Activated B cell treated with CpG ODN at 0.5 μM for 24 hours (primary cell): ENCODE measurements around the gene SLC35G1. TPM values are rescaled to one million over a fixed set of nuclear protein-coding genes. Genes with fewer than 3 reads are reported as not detected.

Experiments
- ATAC-seq: fragments of 200-7000 bp; cut with Tn5 transposase; one replicate; pipeline ENCODE4 v1.10.0; 2021; ENCODE audit warnings: low read depth, mild to moderate bottlenecking, moderate library complexity
- CTCF ChIA-PET: fragments of 350-600 bp; sonication (Branson Sonifier 250); formaldehyde crosslinking; loops from one replicate; lab custom pipeline; 2021; ENCODE audit warnings: antibody characterized with exemption; lab: Charles Lee
- POLR2A ChIA-PET: fragments of 350-600 bp; sonication (Branson Sonifier 250); formaldehyde crosslinking; loops from one replicate; lab custom pipeline; 2021; ENCODE audit warnings: antibody characterized with exemption; lab: Charles Lee
- DNase-seq: peaks from one replicate; pipeline ENCODE4 v3.0.0; 2022
- H3K27ac Mint-ChIP-seq: one replicate; pipeline ENCODE4 v1.8.0; 2020; ENCODE audit warnings: mixed read lengths
- H3K27me3 Mint-ChIP-seq: one replicate; pipeline ENCODE4 v1.8.0; 2021; ENCODE audit warnings: mixed read lengths
- H3K36me3 Mint-ChIP-seq: one replicate; pipeline ENCODE4 v1.8.0; 2021; ENCODE audit warnings: low read depth, mixed read lengths
- H3K4me1 Mint-ChIP-seq: one replicate; pipeline ENCODE4 v1.8.0; 2021; ENCODE audit warnings: mixed read lengths
- H3K4me3 Mint-ChIP-seq: one replicate; pipeline ENCODE4 v1.8.0; 2020; ENCODE audit warnings: mild to moderate bottlenecking, mixed read lengths
- H3K9me3 Mint-ChIP-seq: one replicate; pipeline ENCODE4 v1.8.0; 2020; ENCODE audit warnings: mixed read lengths
- CTCF ChIP-seq: fragments of 200-600 bp; IDR thresholded peaks from one replicate; pipeline ENCODE4 v1.8.0; 2022; ENCODE audit warnings: antibody characterized with exemption, mild to moderate bottlenecking
- intact Hi-C: fragments of 100-400 bp; cut with micrococcal nuclease; formaldehyde crosslinking; loops from one replicate; pipeline ENCODE4 v1.15.1; 2024
- total RNA-seq: library from RNA; stranded (reverse); gene quantifications from 2 replicates; pipeline ENCODE4 v1.2.3, GENCODE V29; 2022

Gene SLC35G1
- total RNA-seq, 1 donor from 2014 or later, result 2.1 TPM

GRCh38 chr10:93861825-93862224, 32.0 kb upstream of the SLC35G1 start:
- DNase-seq, result no peak
- POLR2A ChIA-PET, result no interaction called here
- Mint-ChIP-seq H3K36me3 (no peaks in the 10 kb centered on the region), H3K4me1 (no peaks in the 10 kb centered on the region), H3K27ac (no peak overlapping the region), H3K27me3 (peaks cover 11% of the 10 kb centered on the region), H3K4me3 (no peak overlapping the region), H3K9me3 (no peaks in the 10 kb centered on the region)
- CTCF ChIA-PET, result interaction anchor here (0.9 kb wide), 1 partner anchor 307 kb away, joined by 3 read pairs; no protein-coding TSS in a partner anchor
- TF ChIP-seq CTCF, result no peak
- intact Hi-C loops, result no loop called here
- ATAC-seq, result no peak

- intact Hi-C loops, result no loop called here
- ChIA-PET CTCF (no interaction called here), POLR2A (no interaction called here)
- H3K27me3 Mint-ChIP-seq, result peaks cover 21% of the 10 kb centered on the region
- H3K9me3 Mint-ChIP-seq, result no peaks in the 10 kb centered on the region
- H3K4me1 Mint-ChIP-seq, result no peaks in the 10 kb centered on the region
- no peak for TF ChIP-seq CTCF
- DNase-seq (no peak), ATAC-seq (no peak)
- H3K27ac Mint-ChIP-seq, result no peak overlapping the region
- no peaks in the 10 kb centered on the region for H3K36me3 Mint-ChIP-seq
- H3K4me3 Mint-ChIP-seq, result no peak overlapping the region
Measured at GRCh38 chr10:93865794-93866425, 27.9 kb upstream of the SLC35G1 start.

- POLR2A ChIA-PET, result no interaction called here
- H3K27me3 Mint-ChIP-seq, result peaks cover 28% of the 10 kb centered on the region
- H3K27ac Mint-ChIP-seq, result no peak overlapping the region
- CTCF ChIA-PET, result no interaction called here
- intact Hi-C loops, result no loop called here
- no peak overlapping the region for H3K4me3 Mint-ChIP-seq
- H3K4me1 Mint-ChIP-seq, result no peaks in the 10 kb centered on the region
- no peak for TF ChIP-seq CTCF
- H3K36me3 Mint-ChIP-seq, result no peaks in the 10 kb centered on the region
- no peak for ATAC-seq
- no peaks in the 10 kb centered on the region for H3K9me3 Mint-ChIP-seq
- no peak for DNase-seq
Measured at GRCh38 chr10:93867525-93867924, 26.3 kb upstream of the SLC35G1 start.

GRCh38 chr10:93871671-93872204, 22.0 kb upstream of the SLC35G1 start:
- H3K27ac Mint-ChIP-seq, result no peak overlapping the region
- H3K36me3 Mint-ChIP-seq, result no peaks in the 10 kb centered on the region
- POLR2A ChIA-PET, result no interaction called here
- intact Hi-C loops, result no loop called here
- CTCF ChIA-PET, result no interaction called here
- H3K9me3 Mint-ChIP-seq, result no peaks in the 10 kb centered on the region
- TF ChIP-seq CTCF, result no peak
- ATAC-seq (no peak), DNase-seq (no peak)
- H3K4me3 Mint-ChIP-seq, result no peak overlapping the region
- H3K4me1 Mint-ChIP-seq, result no peaks in the 10 kb centered on the region
- peaks cover 36% of the 10 kb centered on the region for H3K27me3 Mint-ChIP-seq

GRCh38 chr10:93872375-93873158, 21.2 kb upstream of the SLC35G1 start:
- Mint-ChIP-seq H3K27ac (no peak overlapping the region), H3K27me3 (peaks cover 34% of the 10 kb centered on the region)
- ATAC-seq, result no peak

More at GRCh38 chr10:93872375-93873158, 21.2 kb upstream of the SLC35G1 start:
- no peaks in the 10 kb centered on the region for H3K36me3 Mint-ChIP-seq
- intact Hi-C loops, result no loop called here
- DNase-seq, result no peak
- H3K9me3 Mint-ChIP-seq, result no peaks in the 10 kb centered on the region
- H3K4me3 Mint-ChIP-seq, result no peak overlapping the region
- H3K4me1 Mint-ChIP-seq, result no peaks in the 10 kb centered on the region
- no peak for TF ChIP-seq CTCF
- POLR2A ChIA-PET, result no interaction called here
- CTCF ChIA-PET, result no interaction called here
